ENCODE results near the gene SORCS2. TPM values are rescaled to one million over a fixed set of nuclear protein-coding genes. Genes with fewer than 3 reads are reported as not detected.

Gene SORCS2
- total RNA-seq, 2 donors from 2014 or later = 0.54 to 0.74 TPM

GRCh38 chr4:7514789-7515188 is 322.5 kb downstream of the SORCS2 start:
- Histone ChIP-seq H3K4me1 (no peaks in the 10 kb centered on the region), H3K27ac (no peak overlapping the region), H3K9me3 (no peaks in the 10 kb centered on the region), H3K27me3 (no peaks in the 10 kb centered on the region), H3K9ac (ENCODE audit: low read depth in 2 of 2, low read length in 2 of 2) (no peak overlapping the region), H3K4me3 (no peak overlapping the region), H3K36me3 (no peaks in the 10 kb centered on the region)
- intact Hi-C loops (cut with DNase I) = no loop called here
- no peak for TF ChIP-seq CTCF (IDR thresholded peaks at IDR 0.05)
- no peak for DNase-seq

GRCh38 chr4:7515390-7515902 is 323.1 kb downstream of the SORCS2 start:
- H3K4me3 ChIP-seq = no peak overlapping the region
- no peaks in the 10 kb centered on the region for H3K9me3 ChIP-seq
- no peaks in the 10 kb centered on the region for H3K36me3 ChIP-seq
- no peak for TF ChIP-seq CTCF (IDR thresholded peaks at IDR 0.05)
- intact Hi-C loops (cut with DNase I) = no loop called here
- no peak for DNase-seq
- no peaks in the 10 kb centered on the region for H3K4me1 ChIP-seq
- H3K27me3 ChIP-seq = no peaks in the 10 kb centered on the region
- H3K27ac ChIP-seq = no peak overlapping the region
- no peak overlapping the region for H3K9ac ChIP-seq (ENCODE audit: low read depth in 2 of 2, low read length in 2 of 2)

GRCh38 chr4:7516096-7516772 is 323.9 kb downstream of the SORCS2 start:
- DNase-seq = no peak
- no peak overlapping the region for H3K27ac ChIP-seq
- intact Hi-C loops (cut with DNase I) = no loop called here
- no peaks in the 10 kb centered on the region for H3K27me3 ChIP-seq
- no peak for TF ChIP-seq CTCF (IDR thresholded peaks at IDR 0.05)
- no peaks in the 10 kb centered on the region for H3K4me1 ChIP-seq
- no peaks in the 10 kb centered on the region for H3K9me3 ChIP-seq
- no peak overlapping the region for H3K9ac ChIP-seq (ENCODE audit: low read depth in 2 of 2, low read length in 2 of 2)
- H3K36me3 ChIP-seq = no peaks in the 10 kb centered on the region
- no peak overlapping the region for H3K4me3 ChIP-seq

- Histone ChIP-seq H3K27me3 (no peaks in the 10 kb centered on the region), H3K9me3 (no peaks in the 10 kb centered on the region), H3K36me3 (no peaks in the 10 kb centered on the region), H3K9ac (ENCODE audit: low read depth in 2 of 2, low read length in 2 of 2) (no peak overlapping the region), H3K4me1 (no peaks in the 10 kb centered on the region), H3K4me3 (no peak overlapping the region), H3K27ac (no peak overlapping the region)
- DNase-seq = no peak
- TF ChIP-seq CTCF (IDR thresholded peaks at IDR 0.05) = no peak
- intact Hi-C loops (cut with DNase I) = no loop called here
These were observed 324.4 kb downstream of the SORCS2 start for GRCh38 chr4:7516773-7517144.

GRCh38 chr4:7518871-7519637 is 326.7 kb downstream of the SORCS2 start:
- no peaks in the 10 kb centered on the region for H3K9me3 ChIP-seq
- H3K27ac ChIP-seq = no peak overlapping the region
- intact Hi-C loops (cut with DNase I) = no loop called here
- no peak for TF ChIP-seq CTCF (IDR thresholded peaks at IDR 0.05)
- H3K27me3 ChIP-seq = no peaks in the 10 kb centered on the region
- H3K4me1 ChIP-seq = no peaks in the 10 kb centered on the region
- DNase-seq = no peak
- H3K9ac ChIP-seq (ENCODE audit: low read depth in 2 of 2, low read length in 2 of 2) = no peak overlapping the region
- H3K4me3 ChIP-seq = no peak overlapping the region
- H3K36me3 ChIP-seq = no peaks in the 10 kb centered on the region
